ENCODE data around the gene PAPPA2.
A peak's percentile ranks its signal among the peaks of the same experiment; 100 is the strongest.

GRCh38 chr1:176559878-176560277, 96.9 kb downstream of the PAPPA2 start:
- TF ChIP-seq TEAD4 (IDR thresholded peaks at IDR 0.05; ENCODE audit: low read depth, low read length), result no peak; the same call in 1 of the 2 replicates
- peak; percentile 56 to 92 (median 78) for TF ChIP-seq CTCF (IDR thresholded peaks at IDR 0.05; ENCODE audit: control extremely low read depth in 1 of 3, insufficient read depth in 1 of 3, low read depth in 1 of 3, low read length in 3 of 3)
- no peak for TF ChIP-seq CHD1 (IDR thresholded peaks at IDR 0.05; ENCODE audit: low read depth, low read length)
- TF ChIP-seq E2F6 (IDR thresholded peaks at IDR 0.05), result no peak
- no peak for TF ChIP-seq SP1 (IDR thresholded peaks at IDR 0.05; ENCODE audit: low read depth, low read length)
- TF ChIP-seq BACH1 (IDR thresholded peaks at IDR 0.05; ENCODE audit: low read length), result no peak
- TF ChIP-seq TCF12 (IDR thresholded peaks at IDR 0.05; ENCODE audit: low read depth, low read length), result no peak
- no peak for TF ChIP-seq RNF2 (IDR thresholded peaks at IDR 0.05; ENCODE audit: borderline replicate concordance, low read depth, low read length, missing control alignments, poor library complexity, severe bottlenecking)
- TF ChIP-seq JUND (IDR thresholded peaks at IDR 0.05; ENCODE audit: low read length), result no peak
- TF ChIP-seq GABPA (IDR thresholded peaks at IDR 0.05; ENCODE audit: borderline replicate concordance, insufficient read depth, low read length), result no peak
- no peak for TF ChIP-seq CEBPB (IDR thresholded peaks at IDR 0.05; ENCODE audit: low read depth, low read length)
- no peak for TF ChIP-seq EP300 (IDR thresholded peaks at IDR 0.05; ENCODE audit: borderline replicate concordance in 1 of 2, low read depth in 2 of 2, low read length in 2 of 2)
- TF ChIP-seq POLR2A (IDR thresholded peaks at IDR 0.05; ENCODE audit: control extremely low read depth in 1 of 2, low read depth in 2 of 2, low read length in 2 of 2), result no peak
